ENCODE results near the gene RANBP1. TPM values are rescaled to one million over a fixed set of nuclear protein-coding genes. Genes with fewer than 3 reads are reported as not detected.
"Not testable (repeated sequence)": the region's sequence is repeated elsewhere in the genome, so short reads cannot be mapped to it uniquely, and the experiment has no call there.

The RANBP1 gene
- 100 to 1,000 TPM; 194 to 256 TPM for total RNA-seq

- Mint-ChIP-seq H3K4me3 (peak within 1 kb of the TSS; percentile 83 to 92), H3K9me3 (no peaks in the 10 kb centered on the region), H3K27me3 (ENCODE audit: low read depth) (no peaks in the 10 kb centered on the region), H3K27ac (peak within 1 kb of the TSS; percentile 85), H3K4me1 (ENCODE audit: low read depth) (peaks cover 63% of the 10 kb centered on the region), H3K36me3 (ENCODE audit: insufficient read depth in 2 of 2) (peaks cover 7 to 12% of the 10 kb centered on the region in 2 donors)
- DNase-seq (no peak), ATAC-seq (replicated peaks in 1 of 2) (no peak)
These were observed at the start of gene RANBP1 for GRCh38 chr22:20115691-20116375. RANBP1 (plus strand) TSS chr22:20116104; CDS start chr22:20116185, 81 bp downstream.

GRCh38 chr22:20066617-20067383 lies 49.1 kb upstream of the RANBP1 start:
- Mint-ChIP-seq H3K27ac (no peak overlapping the region), H3K36me3 (ENCODE audit: insufficient read depth in 2 of 2) (no peaks in the 10 kb centered on the region), H3K4me3 (no peak overlapping the region)

GRCh38 chr22:20067384-20067682 lies 48.6 kb upstream of the RANBP1 start:
- not testable (repeated sequence) for H3K4me1 Mint-ChIP-seq (ENCODE audit: low read depth); H3K27me3 Mint-ChIP-seq (ENCODE audit: low read depth); H3K36me3 Mint-ChIP-seq (ENCODE audit: insufficient read depth in 2 of 2); H3K27ac Mint-ChIP-seq; DNase-seq; ATAC-seq (replicated peaks in 1 of 2); H3K9me3 Mint-ChIP-seq; H3K4me3 Mint-ChIP-seq

More at GRCh38 chr22:20066617-20067383, 49.1 kb upstream of the RANBP1 start:
- DNase-seq (no peak), ATAC-seq (replicated peaks in 1 of 2) (no peak)
- no peaks in the 10 kb centered on the region for H3K27me3 Mint-ChIP-seq (ENCODE audit: low read depth)
- no peaks in the 10 kb centered on the region for H3K4me1 Mint-ChIP-seq (ENCODE audit: low read depth)
- H3K9me3 Mint-ChIP-seq: no peaks in the 10 kb centered on the region

GRCh38 chr22:20068640-20069039 lies 47.3 kb upstream of the RANBP1 start:
- no peak overlapping the region for H3K27ac Mint-ChIP-seq
- no peaks in the 10 kb centered on the region for H3K27me3 Mint-ChIP-seq (ENCODE audit: low read depth)
- ATAC-seq (replicated peaks in 1 of 2): no peak
- no peak overlapping the region for H3K4me3 Mint-ChIP-seq
- no peaks in the 10 kb centered on the region for H3K36me3 Mint-ChIP-seq (ENCODE audit: insufficient read depth in 2 of 2)
- no peak for DNase-seq
- no peaks in the 10 kb centered on the region for H3K4me1 Mint-ChIP-seq (ENCODE audit: low read depth)
- no peaks in the 10 kb centered on the region for H3K9me3 Mint-ChIP-seq

GRCh38 chr22:20069331-20070042 lies 46.4 kb upstream of the RANBP1 start:
- Mint-ChIP-seq H3K36me3 (ENCODE audit: insufficient read depth in 2 of 2) (no peaks in the 10 kb centered on the region), H3K27me3 (ENCODE audit: low read depth) (no peaks in the 10 kb centered on the region), H3K4me3 (no peak overlapping the region), H3K27ac (no peak overlapping the region), H3K4me1 (ENCODE audit: low read depth) (no peaks in the 10 kb centered on the region), H3K9me3 (no peaks in the 10 kb centered on the region)
- DNase-seq: no peak
- ATAC-seq (replicated peaks in 1 of 2): no peak

GRCh38 chr22:20071524-20071972 lies 44.4 kb upstream of the RANBP1 start:
- Mint-ChIP-seq H3K27me3 (ENCODE audit: low read depth) (no peaks in the 10 kb centered on the region), H3K4me1 (ENCODE audit: low read depth) (no peaks in the 10 kb centered on the region), H3K4me3 (no peak overlapping the region), H3K9me3 (no peaks in the 10 kb centered on the region), H3K36me3 (ENCODE audit: insufficient read depth in 2 of 2) (no peaks in the 10 kb centered on the region), H3K27ac (no peak overlapping the region)
- ATAC-seq (replicated peaks in 1 of 2) (no peak), DNase-seq (no peak)

GRCh38 chr22:20076627-20077172 lies 39.2 kb upstream of the RANBP1 start:
- Mint-ChIP-seq H3K36me3 (ENCODE audit: insufficient read depth in 2 of 2) (no peaks in the 10 kb centered on the region), H3K9me3 (no peaks in the 10 kb centered on the region), H3K27ac (no peak overlapping the region), H3K4me3 (no peak overlapping the region), H3K4me1 (ENCODE audit: low read depth) (peaks cover 13% of the 10 kb centered on the region), H3K27me3 (ENCODE audit: low read depth) (no peaks in the 10 kb centered on the region)
- DNase-seq: no peak
- no peak for ATAC-seq (replicated peaks in 1 of 2)

GRCh38 chr22:20079745-20080444 lies 36.0 kb upstream of the RANBP1 start, which contains the start of gene DGCR8:
DGCR8 (plus strand) TSS chr22:20080241; CDS start chr22:20085964, 5,723 bp downstream.
- Mint-ChIP-seq H3K36me3 (ENCODE audit: insufficient read depth in 2 of 2) (no peaks in the 10 kb centered on the region), H3K27ac (peak within 1 kb of the TSS; percentile 76), H3K9me3 (no peaks in the 10 kb centered on the region), H3K4me1 (ENCODE audit: low read depth) (peaks cover 45% of the 10 kb centered on the region), H3K27me3 (ENCODE audit: low read depth) (no peaks in the 10 kb centered on the region), H3K4me3 (peak within 1 kb of the TSS; percentile 84 to 88)
- DNase-seq: peak; percentile 75 to 84
- peak; percentile 94 to 95 for ATAC-seq (replicated peaks in 1 of 2)

- peak overlapping the region; percentile 76 for H3K27ac Mint-ChIP-seq
- H3K36me3 Mint-ChIP-seq (ENCODE audit: insufficient read depth in 2 of 2): peaks cover 0 to 2% of the 10 kb centered on the region in 2 donors
- peak overlapping the region; percentile 73 to 87 for H3K4me3 Mint-ChIP-seq
- DNase-seq (peak; percentile 79 to 86), ATAC-seq (replicated peaks in 1 of 2) (peak; percentile 80 to 84)
- H3K4me1 Mint-ChIP-seq (ENCODE audit: low read depth): peaks cover 50% of the 10 kb centered on the region
- H3K27me3 Mint-ChIP-seq (ENCODE audit: low read depth): no peaks in the 10 kb centered on the region
- no peaks in the 10 kb centered on the region for H3K9me3 Mint-ChIP-seq
These were observed 35.5 kb upstream of the RANBP1 start for GRCh38 chr22:20080445-20080775.

GRCh38 chr22:20080776-20081654 lies 34.9 kb upstream of the RANBP1 start:
- Mint-ChIP-seq H3K27ac (peak overlapping the region; percentile 76), H3K27me3 (ENCODE audit: low read depth) (no peaks in the 10 kb centered on the region), H3K4me1 (ENCODE audit: low read depth) (peaks cover 51% of the 10 kb centered on the region), H3K9me3 (no peaks in the 10 kb centered on the region), H3K36me3 (ENCODE audit: insufficient read depth in 2 of 2) (peaks cover 0 to 3% of the 10 kb centered on the region in 2 donors), H3K4me3 (peak overlapping the region; percentile 73 to 87)
- ATAC-seq (replicated peaks in 1 of 2) (peak in 1 of 2 donors; percentile 2), DNase-seq (peak in 1 of 2 donors; percentile 18)

GRCh38 chr22:20083157-20083890 lies 32.6 kb upstream of the RANBP1 start:
- Mint-ChIP-seq H3K27me3 (ENCODE audit: low read depth) (no peaks in the 10 kb centered on the region), H3K36me3 (ENCODE audit: insufficient read depth in 2 of 2) (peaks cover 8 to 18% of the 10 kb centered on the region in 2 donors), H3K27ac (no peak overlapping the region), H3K4me3 (peak overlapping the region in 1 of 2 donors; percentile 34), H3K9me3 (no peaks in the 10 kb centered on the region), H3K4me1 (ENCODE audit: low read depth) (peaks cover 59% of the 10 kb centered on the region)
- no peak for ATAC-seq (replicated peaks in 1 of 2)
- DNase-seq: no peak
